ACC112 (cell line): ENCODE measurements around the gene BRI3BP.

ENCODE experiments used
- H2AFZ ChIP-seq: fragments of 200-600 bp; sonication (generic); one replicate; pipeline ENCODE4 v1.6.0; 2017; ENCODE audit warnings: antibody characterized with exemption, low read length; ENCODE audit not compliant: unreplicated experiment
- H3K27ac ChIP-seq: fragments of 200-600 bp; sonication (generic); 2 replicates; pipeline ENCODE4 v1.5.1; 2014; ENCODE audit warnings: low read depth, mild to moderate bottlenecking, antibody characterized with exemption, low read length, moderate library complexity
- H3K27me3 ChIP-seq: fragments of 200-600 bp; sonication (generic); 2 replicates; pipeline ENCODE4 v1.6.1; 2014; ENCODE audit warnings: mild to moderate bottlenecking, antibody characterized with exemption, low read length, moderate library complexity, mixed read lengths; ENCODE audit not compliant: insufficient read depth
- H3K36me3 ChIP-seq: fragments of 200-600 bp; sonication (generic); 2 replicates; pipeline ENCODE4 v1.6.1; 2016; ENCODE audit warnings: mild to moderate bottlenecking, antibody characterized with exemption, low read length, moderate library complexity, mixed read lengths; ENCODE audit not compliant: insufficient read depth
- H3K4me1 ChIP-seq: fragments of 200-600 bp; sonication (generic); one replicate; pipeline ENCODE4 v1.6.1; 2016; ENCODE audit warnings: low read length, mixed read lengths; ENCODE audit not compliant: insufficient read depth, unreplicated experiment, control insufficient read depth
- H3K4me3 ChIP-seq: fragments of 200-600 bp; sonication (generic); 2 replicates; pipeline ENCODE4 v1.5.1; 2014; ENCODE audit warnings: mild to moderate bottlenecking, low read depth, low read length
- H3K79me2 ChIP-seq: fragments of 200-600 bp; sonication (generic); one replicate; pipeline ENCODE4 v1.6.0; 2016; ENCODE audit warnings: low read length; ENCODE audit not compliant: control insufficient read depth, unreplicated experiment, insufficient read depth

BRI3BP gene

GRCh38 chr12:124954771-124955170 is 38.7 kb upstream of the BRI3BP start:
- H2AFZ ChIP-seq: no peak overlapping the region
- no peaks in the 10 kb centered on the region for H3K79me2 ChIP-seq
- no peaks in the 10 kb centered on the region for H3K27me3 ChIP-seq
- peaks cover 8% of the 10 kb centered on the region; the same call in 1 of the 2 replicates for H3K36me3 ChIP-seq
- no peaks in the 10 kb centered on the region for H3K4me1 ChIP-seq
- H3K27ac ChIP-seq: no peak overlapping the region
- H3K4me3 ChIP-seq: no peak overlapping the region

GRCh38 chr12:124956571-124956970 is 36.9 kb upstream of the BRI3BP start:
- Histone ChIP-seq H3K27me3 (no peaks in the 10 kb centered on the region), H3K4me1 (no peaks in the 10 kb centered on the region), H2AFZ (no peak overlapping the region), H3K79me2 (no peaks in the 10 kb centered on the region), H3K36me3 (peaks cover 8% of the 10 kb centered on the region; the same call in 1 of the 2 replicates), H3K4me3 (no peak overlapping the region), H3K27ac (no peak overlapping the region)

- peaks cover 4% of the 10 kb centered on the region; the same call in 1 of the 2 replicates for H3K36me3 ChIP-seq
- H3K79me2 ChIP-seq: no peaks in the 10 kb centered on the region
- no peak overlapping the region for H3K27ac ChIP-seq
- no peak overlapping the region for H2AFZ ChIP-seq
- H3K27me3 ChIP-seq: no peaks in the 10 kb centered on the region
- no peaks in the 10 kb centered on the region for H3K4me1 ChIP-seq
- H3K4me3 ChIP-seq: no peak overlapping the region
Measured at GRCh38 chr12:124961055-124961454, 32.4 kb upstream of the BRI3BP start.

- Histone ChIP-seq H3K4me1 (no peaks in the 10 kb centered on the region), H3K4me3 (no peak overlapping the region), H2AFZ (no peak overlapping the region), H3K36me3 (no peaks in the 10 kb centered on the region), H3K79me2 (no peaks in the 10 kb centered on the region), H3K27me3 (no peaks in the 10 kb centered on the region), H3K27ac (no peak overlapping the region)
Measured at GRCh38 chr12:124963211-124963610, 30.2 kb upstream of the BRI3BP start.

- H3K4me3 ChIP-seq: no peak overlapping the region
- no peak overlapping the region for H2AFZ ChIP-seq
- no peaks in the 10 kb centered on the region for H3K4me1 ChIP-seq
- H3K36me3 ChIP-seq: no peaks in the 10 kb centered on the region
- no peaks in the 10 kb centered on the region for H3K27me3 ChIP-seq
- no peaks in the 10 kb centered on the region for H3K79me2 ChIP-seq
- no peak overlapping the region for H3K27ac ChIP-seq
Measured at GRCh38 chr12:124964251-124964650, 29.2 kb upstream of the BRI3BP start.

- Histone ChIP-seq H3K79me2 (no peaks in the 10 kb centered on the region), H3K27ac (no peak overlapping the region), H3K4me3 (no peak overlapping the region), H3K4me1 (no peaks in the 10 kb centered on the region), H3K27me3 (no peaks in the 10 kb centered on the region), H3K36me3 (no peaks in the 10 kb centered on the region), H2AFZ (no peak overlapping the region)
Measured at GRCh38 chr12:124964836-124965462, 28.5 kb upstream of the BRI3BP start.

GRCh38 chr12:124967016-124967739 is 26.3 kb upstream of the BRI3BP start:
- Histone ChIP-seq H3K36me3 (no peaks in the 10 kb centered on the region), H2AFZ (no peak overlapping the region), H3K27me3 (no peaks in the 10 kb centered on the region), H3K27ac (no peak overlapping the region), H3K4me3 (no peak overlapping the region), H3K79me2 (no peaks in the 10 kb centered on the region), H3K4me1 (no peaks in the 10 kb centered on the region)

GRCh38 chr12:124968656-124969055 is 24.8 kb upstream of the BRI3BP start:
- H3K27ac ChIP-seq: no peak overlapping the region
- H2AFZ ChIP-seq: no peak overlapping the region
- no peaks in the 10 kb centered on the region for H3K4me1 ChIP-seq
- H3K36me3 ChIP-seq: no peaks in the 10 kb centered on the region
- H3K79me2 ChIP-seq: no peaks in the 10 kb centered on the region
- no peak overlapping the region for H3K4me3 ChIP-seq
- H3K27me3 ChIP-seq: no peaks in the 10 kb centered on the region

- H3K4me1 ChIP-seq: no peaks in the 10 kb centered on the region
- no peak overlapping the region for H2AFZ ChIP-seq
- H3K36me3 ChIP-seq: no peaks in the 10 kb centered on the region
- H3K4me3 ChIP-seq: no peak overlapping the region
- H3K79me2 ChIP-seq: no peaks in the 10 kb centered on the region
- H3K27ac ChIP-seq: no peak overlapping the region
- H3K27me3 ChIP-seq: no peaks in the 10 kb centered on the region
Measured at GRCh38 chr12:124970647-124971402, 22.6 kb upstream of the BRI3BP start.

- Histone ChIP-seq H3K79me2 (no peaks in the 10 kb centered on the region), H3K27ac (no peak overlapping the region), H3K36me3 (no peaks in the 10 kb centered on the region), H3K4me3 (no peak overlapping the region), H3K27me3 (no peaks in the 10 kb centered on the region), H2AFZ (no peak overlapping the region), H3K4me1 (no peaks in the 10 kb centered on the region)
Measured at GRCh38 chr12:124971603-124972002, 21.8 kb upstream of the BRI3BP start.
